H1 (cell line): ENCODE measurements around the gene BTBD16. TPM values are rescaled to one million over a fixed set of nuclear protein-coding genes. Genes with fewer than 3 reads are reported as not detected.

Experiments
- CTCF ChIA-PET: fragments of 300-600 bp; sonication (Branson Sonifier 250); formaldehyde crosslinking; loops from one replicate; lab custom pipeline; 2021; ENCODE audit not compliant: partially characterized antibody; lab: Charles Lee
- POLR2A ChIA-PET: fragments of 300-600 bp; sonication (Branson Sonifier 250); formaldehyde crosslinking; loops from one replicate; lab custom pipeline; 2021; ENCODE audit warnings: inconsistent platforms; ENCODE audit not compliant: partially characterized antibody; lab: Charles Lee
- DNase-seq, 2 experiments: peaks; one replicate each; pipeline versions ENCODE4 v3.0.0 to v3.0.0-alpha.2; 2010 to 2022; ENCODE audit warnings: low spot score in 2 of 2, low read depth in 1 of 2, mixed read lengths in 1 of 2
- FAIRE-seq: peaks from 2 replicates; lab custom pipeline; 2011; peaks lifted over from hg19 to GRCh38; lab: Jason Lieb, UNC
- H2AFZ ChIP-seq: 2 replicates; pipeline ENCODE4 v1.8.1; 2012; ENCODE audit warnings: low read length, inconsistent platforms
- H2AK5ac ChIP-seq: 2 replicates; pipeline ENCODE4 v1.6.1; 2013; ENCODE audit warnings: low read depth, low read length
- H2BK120ac ChIP-seq: replicated peaks from 2 replicates; pipeline ENCODE3; 2013; ENCODE audit warnings: low read depth, low read length, inconsistent platforms
- H2BK12ac ChIP-seq: 2 replicates; pipeline ENCODE4 v1.6.1; 2013; ENCODE audit warnings: low read depth, low read length
- H2BK15ac ChIP-seq: 2 replicates; pipeline ENCODE4 v1.6.1; 2013; ENCODE audit warnings: low read length
- H2BK20ac ChIP-seq: 2 replicates; pipeline ENCODE4 v1.6.1; 2013; ENCODE audit warnings: low read length
- H2BK5ac ChIP-seq: 2 replicates; pipeline ENCODE4 v1.6.1; 2013; ENCODE audit warnings: low read depth, low read length
- H3K14ac ChIP-seq: 2 replicates; pipeline ENCODE4 v1.6.1; 2013; ENCODE audit warnings: inconsistent platforms; ENCODE audit not compliant: insufficient read length
- H3K18ac ChIP-seq: 2 replicates; pipeline ENCODE4 v1.6.1; 2013; ENCODE audit warnings: low read length; ENCODE audit errors: extremely low read depth
- H3K23ac ChIP-seq: 2 replicates; pipeline ENCODE4 v1.6.1; 2013; ENCODE audit warnings: inconsistent platforms; ENCODE audit not compliant: insufficient read length
- H3K23me2 ChIP-seq: 2 replicates; pipeline ENCODE4 v1.6.1; 2013; ENCODE audit warnings: low read depth, low read length
- H3K27ac ChIP-seq: 2 replicates; pipeline ENCODE4 v1.6.1; 2011; ENCODE audit warnings: low read depth, low read length, inconsistent platforms
- H3K27me3 ChIP-seq, 4 experiments: replicated peaks in 1 of 4; 1 replicate in 1 of 4; 2 replicates in 3 of 4; pipeline versions ENCODE4 v1.6.1 to v1.8.1; 2011 to 2013; ENCODE audit warnings: low read length in 3 of 4, mild to moderate bottlenecking in 3 of 4, inconsistent platforms in 2 of 4, mixed read lengths in 2 of 4, moderate library complexity in 1 of 4; ENCODE audit not compliant: control insufficient read depth in 3 of 4, insufficient read depth in 3 of 4; ENCODE audit errors: extremely low read depth in 1 of 4
- H3K36me3 ChIP-seq, 4 experiments: 2 replicates each; pipeline versions ENCODE4 v1.6.1 to v1.8.1; 2011 to 2013; ENCODE audit warnings: mild to moderate bottlenecking in 4 of 4, low read length in 3 of 4, moderate library complexity in 2 of 4, control low read depth in 1 of 4, inconsistent platforms in 1 of 4; ENCODE audit not compliant: insufficient read depth in 4 of 4, control insufficient read depth in 2 of 4
- H3K4ac ChIP-seq: replicated peaks from 2 replicates; pipeline ENCODE3; 2013; ENCODE audit warnings: low read length, low read depth, mixed read lengths, inconsistent platforms; ENCODE audit not compliant: insufficient read length
- H3K4me1 ChIP-seq, 4 experiments: replicated peaks in 1 of 4; 1 replicate in 1 of 4; 2 replicates in 3 of 4; pipeline versions ENCODE4 v1.6.1 to v1.8.1; 2011 to 2013; ENCODE audit warnings: low read length in 3 of 4, inconsistent platforms in 2 of 4, mixed read lengths in 1 of 4; ENCODE audit not compliant: insufficient read depth in 4 of 4, control insufficient read depth in 3 of 4
- H3K4me2 ChIP-seq, 2 experiments: 2 replicates each; pipeline versions ENCODE4 v1.6.1 to v1.8.1; 2011 to 2013; ENCODE audit warnings: low read depth in 2 of 2, low read length in 2 of 2, control low read depth in 1 of 2, inconsistent platforms in 1 of 2, mild to moderate bottlenecking in 1 of 2; ENCODE audit not compliant: insufficient read depth in 1 of 2
- H3K4me3 ChIP-seq, 4 experiments: fragments of 200-600, 300-600 bp in 1 of 4; sonication (generic), shearing (Covaris generic), sonication (Bioruptor Twin) in 1 of 4; 2 replicates each; pipeline versions ENCODE4 v1.5.1 to v1.8.1; 2011 to 2016; ENCODE audit warnings: low read length in 4 of 4, low read depth in 3 of 4, control low read depth in 2 of 4, inconsistent platforms in 2 of 4, mild to moderate bottlenecking in 2 of 4, mixed read lengths in 1 of 4, moderate library complexity in 1 of 4; ENCODE audit not compliant: insufficient read depth in 2 of 4; ENCODE audit errors: extremely low read depth in 1 of 4
- H3K56ac ChIP-seq: replicated peaks from 2 replicates; pipeline ENCODE3; 2013; ENCODE audit warnings: low read depth, mild to moderate bottlenecking, mixed read lengths, low read length, inconsistent platforms; ENCODE audit not compliant: insufficient read length
- H3K79me1 ChIP-seq: 2 replicates; pipeline ENCODE4 v1.6.1; 2013; ENCODE audit warnings: low read depth, low read length, control low read depth
- H3K79me2 ChIP-seq, 2 experiments: 2 replicates each; pipeline versions ENCODE4 v1.6.1 to v1.8.1; 2012 to 2013; ENCODE audit warnings: low read length in 2 of 2, mild to moderate bottlenecking in 2 of 2, inconsistent platforms in 1 of 2; ENCODE audit not compliant: insufficient read depth in 2 of 2, control insufficient read depth in 1 of 2
- H3K9ac ChIP-seq, 4 experiments: replicated peaks in 1 of 4; 1 replicate in 1 of 4; 2 replicates in 3 of 4; pipeline versions ENCODE4 v1.6.1 to v1.8.1; 2011 to 2013; ENCODE audit warnings: low read depth in 3 of 4, low read length in 3 of 4, control low read depth in 2 of 4, mild to moderate bottlenecking in 2 of 4, moderate library complexity in 2 of 4, inconsistent platforms in 1 of 4; ENCODE audit errors: extremely low read depth in 1 of 4
- H3K9me3 ChIP-seq, 2 experiments: 2 replicates each; pipeline versions ENCODE4 v1.6.1 to v1.8.1; 2012 to 2013; ENCODE audit warnings: mild to moderate bottlenecking in 2 of 2, moderate library complexity in 2 of 2, control low read depth in 1 of 2, inconsistent platforms in 1 of 2, low read depth in 1 of 2, low read length in 1 of 2, mixed read lengths in 1 of 2; ENCODE audit not compliant: insufficient read depth in 2 of 2
- H4K20me1 ChIP-seq, 2 experiments: replicated peaks in 1 of 2; 2 replicates each; pipeline versions ENCODE3 to v1.8.1; 2011 to 2013; ENCODE audit warnings: inconsistent platforms in 2 of 2, low read length in 2 of 2, mild to moderate bottlenecking in 1 of 2; ENCODE audit not compliant: insufficient read depth in 2 of 2, control insufficient read depth in 1 of 2
- H4K5ac ChIP-seq: 2 replicates; pipeline ENCODE4 v1.6.1; 2013; ENCODE audit warnings: low read length, low read depth, mixed read lengths, inconsistent platforms; ENCODE audit not compliant: insufficient read length
- H4K8ac ChIP-seq: 2 replicates; pipeline ENCODE4 v1.8.0; 2013; ENCODE audit warnings: mild to moderate bottlenecking, moderate library complexity, low read length, inconsistent platforms; ENCODE audit not compliant: insufficient read depth; ENCODE audit errors: extremely low read depth
- H4K91ac ChIP-seq: replicated peaks from 2 replicates; pipeline ENCODE3; 2013; ENCODE audit warnings: low read length, mixed read lengths, inconsistent platforms; ENCODE audit not compliant: insufficient read length
- ATF2 ChIP-seq: IDR thresholded peaks from 2 replicates; pipeline ENCODE4 v1.6.1; 2012; ENCODE audit warnings: low read length, inconsistent platforms
- ATF3 ChIP-seq: IDR thresholded peaks from 2 replicates; pipeline ENCODE4 v1.6.1; 2011; ENCODE audit warnings: low read depth, mild to moderate bottlenecking, low read length; ENCODE audit not compliant: insufficient read depth
- CEBPB ChIP-seq: IDR thresholded peaks from 2 replicates; pipeline ENCODE4 v1.6.1; 2012; ENCODE audit warnings: low read depth, low read length
- CHD2 ChIP-seq: IDR thresholded peaks from 2 replicates; pipeline ENCODE4 v1.6.1; 2012; ENCODE audit warnings: low read length, improper control_type of control experiment
- E2F6 ChIP-seq: IDR thresholded peaks from 2 replicates; pipeline ENCODE4 v1.6.1; 2012; ENCODE audit warnings: inconsistent platforms
- EP300 ChIP-seq, 2 experiments: IDR thresholded peaks; 1 replicate in 1 of 2; 2 replicates in 1 of 2; pipeline ENCODE4 v1.6.1; 2011 to 2012; ENCODE audit warnings: low read depth in 2 of 2, low read length in 2 of 2, mild to moderate bottlenecking in 2 of 2, borderline replicate concordance in 1 of 2, inconsistent platforms in 1 of 2, moderate library complexity in 1 of 2
- KDM4A ChIP-seq: IDR thresholded peaks from one replicate; pipeline ENCODE4 v1.7.1; 2012; ENCODE audit warnings: low read depth, mild to moderate bottlenecking, moderate library complexity, low read length, inconsistent platforms; ENCODE audit not compliant: severe bottlenecking
- RXRA ChIP-seq: IDR thresholded peaks from 2 replicates; pipeline ENCODE4 v1.6.1; 2011; ENCODE audit warnings: low read depth, mild to moderate bottlenecking, low read length, moderate library complexity; ENCODE audit not compliant: insufficient read depth
- SIN3A ChIP-seq, 2 experiments: IDR thresholded peaks in 1 of 2; conservative IDR thresholded peaks in 1 of 2; 2 replicates each; pipeline ENCODE4 v1.6.1; 2011 to 2012; ENCODE audit warnings: low read length in 2 of 2, improper control_type of control experiment in 1 of 2, low read depth in 1 of 2, mild to moderate bottlenecking in 1 of 2
- SP1 ChIP-seq: IDR thresholded peaks from 2 replicates; pipeline ENCODE4 v1.6.1; 2011; ENCODE audit warnings: low read depth, low read length
- WGBS, 2 experiments: shearing (Covaris generic) in 1 of 2; methylation state at CpG; one replicate each; pipeline versions ENCODE4 v1.1.6 to v1.1.7; 2013 to 2015; ENCODE audit warnings: low lambda C conversion rate in 2 of 2, mixed read lengths in 2 of 2, inconsistent platforms in 1 of 2, low coverage in 1 of 2, missing lambda C conversion rate in 1 of 2; ENCODE audit not compliant: insufficient replicate concordance in 2 of 2, insufficient coverage in 1 of 2, insufficient read length in 1 of 2; ENCODE audit errors: extremely low coverage in 1 of 2, missing lambda C conversion rate in 1 of 2; 5-methylcytosine and 5-hydroxymethylcytosine counted together
- polyA plus RNA-seq, 7 experiments: library from polyadenylated mRNA; depleted of rRNA in 3 of 7; stranded (reverse) in 5 of 7; unstranded in 2 of 7; fragments of >200 nt in 5 of 7; fragments of 200-250 nt in 2 of 7; gene quantifications; 1 replicate in 5 of 7; 2 replicates in 1 of 7; 4 replicates in 1 of 7; pipeline versions ENCODE4 v1.2.1 to v1.2.3, GENCODE V29; 2011 to 2013; ENCODE audit warnings: missing spikeins in 2 of 7, mixed read lengths in 2 of 7
- total RNA-seq: library from RNA; stranded (reverse); fragmentation: NEBNext Ultra II Directional; extraction: Animal tissue kit (Norgen Biotek cat#: 25700); gene quantifications from 2 replicates; pipeline ENCODE4 v1.2.1, GENCODE V29; 2021

BTBD16 gene
- total and polyA plus RNA-seq, 2 of the 8 experiments (the other 6 are each of a cell fraction or from before 2014, with no cell fraction given): 0.05 TPM; not detected in 1

DNA sequence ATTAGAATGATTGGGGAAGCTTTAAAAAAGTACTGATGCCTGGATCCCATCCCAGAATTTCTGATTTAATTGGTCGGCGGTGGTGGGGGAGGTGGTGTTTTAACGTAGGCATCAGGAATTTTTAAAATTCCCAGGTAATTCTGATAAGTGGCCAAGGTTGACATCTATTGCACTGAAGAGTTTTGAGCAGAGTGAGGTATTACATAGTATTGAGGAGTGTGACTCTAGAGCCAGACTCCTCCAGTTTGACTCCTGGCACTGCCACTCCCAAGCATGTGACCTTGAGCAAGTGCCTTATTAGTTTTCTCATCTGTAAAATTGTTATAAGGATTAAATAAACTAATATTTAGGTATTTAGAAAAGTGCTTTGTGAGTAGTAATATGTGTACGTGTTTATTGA, 109.6 kb downstream of the BTBD16 start:
- Histone ChIP-seq H3K79me2 (peaks cover 14 to 94% of the 10 kb centered on the region in 2 experiments; a peak in 3 of 4 replicates), H3K27ac (no peak overlapping the region), H4K8ac (no peak overlapping the region), H2BK20ac (no peak overlapping the region), H3K4me3 (no peak overlapping the region), H4K91ac (no peak overlapping the region), H4K20me1 (peaks cover 0 to 2% of the 10 kb centered on the region in 2 experiments), H2BK120ac (no peak overlapping the region), H2AK5ac (no peak overlapping the region), H2BK5ac (no peak overlapping the region), H3K9ac (no peak overlapping the region), H3K23me2 (no peaks in the 10 kb centered on the region), H3K14ac (no peak overlapping the region), H2BK15ac (no peak overlapping the region), H3K9me3 (no peaks in the 10 kb centered on the region), H3K4ac (no peak overlapping the region), H2AFZ (no peak overlapping the region), H3K36me3 (no peaks in the 10 kb centered on the region; a peak in 3 of 8 replicates), H4K5ac (no peak overlapping the region), H3K56ac (no peak overlapping the region), H3K79me1 (peaks cover 6% of the 10 kb centered on the region; the same call in 1 of the 2 replicates), H2BK12ac (no peak overlapping the region), H3K18ac (no peak overlapping the region), H3K27me3 (no peaks in the 10 kb centered on the region), H3K4me1 (peaks cover 0 to 3% (median 0%) of the 10 kb centered on the region in 4 experiments; a peak in 1 of 7 replicates), H3K23ac (no peak overlapping the region), H3K4me2 (no peak overlapping the region)
- no peak for DNase-seq
- no peak for TF ChIP-seq EP300 (IDR thresholded peaks at IDR 0.05; ENCODE audit: borderline replicate concordance in 1 of 2, low read depth in 2 of 2, low read length in 2 of 2)
- TF ChIP-seq ATF3: no peak
- TF ChIP-seq RXRA: no peak
- TF ChIP-seq CEBPB: no peak
- TF ChIP-seq CHD2: no peak
- no peak for TF ChIP-seq SIN3A (conservative IDR thresholded peaks at IDR 0.05 in 1 of 2, IDR thresholded peaks at IDR 0.05 in 1 of 2; ENCODE audit: low read depth in 1 of 2, low read length in 2 of 2)
- no peak for TF ChIP-seq E2F6
- no peak for TF ChIP-seq KDM4A
- TF ChIP-seq SP1: no peak
- no peak for TF ChIP-seq ATF2
- FAIRE-seq: no peak
- 89 to 100% methylated on average over 1 to 4 of the region's 4 CpGs for WGBS, 2 experiments
- POLR2A ChIA-PET: interaction anchor here (0.6 kb wide), 1 partner anchor 589 kb away, joined by 3 read pairs; no protein-coding TSS in a partner anchor
- CTCF ChIA-PET: no interaction called here
